Peyer's patch (tissue), 4 donors: ENCODE results near the gene ZNF775. TPM values are rescaled to one million over a fixed set of nuclear protein-coding genes. Genes with fewer than 3 reads are reported as not detected.

Source experiments
- DNase-seq, 3 donors: peaks; one replicate each; pipeline ENCODE4 v3.0.0-alpha.2; 2017 to 2019
- H3K27ac ChIP-seq, 4 donors: fragments of 200-600 bp; sonication (generic); one replicate each; pipeline ENCODE4 v1.5.1; 2016 to 2019
- H3K27me3 ChIP-seq, 2 donors: fragments of 200-600 bp; sonication (generic); one replicate each; pipeline ENCODE4 v1.5.1; 2019
- H3K36me3 ChIP-seq, 3 donors: fragments of 200-600 bp; sonication (generic); one replicate each; pipeline ENCODE4 v1.5.1; 2016 to 2019
- H3K4me1 ChIP-seq, 4 donors: fragments of 200-600 bp; sonication (generic); one replicate each; pipeline ENCODE4 v1.5.1; 2016 to 2019
- H3K4me3 ChIP-seq, 4 donors: fragments of 200-600 bp; sonication (generic); 1 replicate in 3 of 4; 2 replicates in 1 of 4; pipeline ENCODE4 v1.5.1; 2016 to 2019; ENCODE audit warnings: mild to moderate bottlenecking in 1 of 4
- H3K9me3 ChIP-seq, 4 donors: fragments of 200-600 bp; sonication (generic); one replicate each; pipeline ENCODE4 v1.5.1; 2016 to 2019; ENCODE audit warnings: mild to moderate bottlenecking in 1 of 4
- CTCF ChIP-seq, 6 experiments: fragments of 450-650 bp in 4 of 6; fragments of 200-600 bp in 2 of 6; sonication (generic) in 1 of 6; IDR thresholded peaks; one replicate each; pipeline ENCODE4 v1.5.1; 2017 to 2019; ENCODE audit warnings: antibody characterized with exemption in 6 of 6, mild to moderate bottlenecking in 3 of 6, moderate library complexity in 1 of 6
- POLR2A ChIP-seq, 2 donors: fragments of 450-650 bp; IDR thresholded peaks; one replicate each; pipeline ENCODE4 v1.5.1; 2017; ENCODE audit warnings: antibody characterized with exemption in 2 of 2, mild to moderate bottlenecking in 2 of 2, moderate library complexity in 2 of 2
- total RNA-seq, 4 donors: library from RNA; depleted of rRNA; stranded (reverse); fragments of >200 nt; gene quantifications; one replicate each; pipeline ENCODE4 v1.1.0, GENCODE V29; 2016

ZNF775 gene
- total RNA-seq, 4 donors from 2014 or later: 1.7 to 2.8 (median 2.5) TPM

GRCh38 chr7:150413640-150414081, 34.5 kb downstream of the ZNF775 start:
- TF ChIP-seq CTCF (IDR thresholded peaks at IDR 0.05) (no peak), POLR2A (IDR thresholded peaks at IDR 0.05) (no peak)
- no peak for DNase-seq
- Histone ChIP-seq H3K9me3 (no peaks in the 10 kb centered on the region), H3K36me3 (peaks cover 0 to 5% (median 0%) of the 10 kb centered on the region in 3 donors), H3K27ac (no peak overlapping the region), H3K4me1 (peaks cover 0 to 2% (median 0%) of the 10 kb centered on the region in 4 donors), H3K4me3 (no peak overlapping the region), H3K27me3 (no peaks in the 10 kb centered on the region)

GRCh38 chr7:150415161-150416153, 36.3 kb downstream of the ZNF775 start:
- H3K36me3 ChIP-seq: no peaks in the 10 kb centered on the region
- TF ChIP-seq POLR2A (IDR thresholded peaks at IDR 0.05) (no peak), CTCF (IDR thresholded peaks at IDR 0.05) (no peak)
- no peaks in the 10 kb centered on the region for H3K27me3 ChIP-seq
- peak in 1 of 3 donors; percentile 3 for DNase-seq
- H3K4me1 ChIP-seq: no peaks in the 10 kb centered on the region
- no peaks in the 10 kb centered on the region for H3K9me3 ChIP-seq
- no peak overlapping the region for H3K4me3 ChIP-seq
- H3K27ac ChIP-seq: no peak overlapping the region

GRCh38 chr7:150417239-150417638, 38.1 kb downstream of the ZNF775 start:
- Histone ChIP-seq H3K27me3 (no peaks in the 10 kb centered on the region), H3K4me3 (no peak overlapping the region), H3K27ac (no peak overlapping the region), H3K9me3 (no peaks in the 10 kb centered on the region), H3K4me1 (peaks cover 0 to 3% (median 0%) of the 10 kb centered on the region in 4 donors), H3K36me3 (no peaks in the 10 kb centered on the region)
- TF ChIP-seq CTCF (IDR thresholded peaks at IDR 0.05): no peak
- no peak for TF ChIP-seq POLR2A (IDR thresholded peaks at IDR 0.05)
- DNase-seq: peak in 1 of 3 donors; percentile 41

- TF ChIP-seq POLR2A (IDR thresholded peaks at IDR 0.05): no peak
- no peak for TF ChIP-seq CTCF (IDR thresholded peaks at IDR 0.05)
- Histone ChIP-seq H3K27me3 (no peaks in the 10 kb centered on the region), H3K36me3 (no peaks in the 10 kb centered on the region), H3K27ac (no peak overlapping the region), H3K4me3 (no peak overlapping the region), H3K4me1 (peaks cover 0 to 3% (median 0%) of the 10 kb centered on the region in 4 donors), H3K9me3 (no peaks in the 10 kb centered on the region)
- DNase-seq: peak in 1 of 3 donors; percentile 10
Measured at GRCh38 chr7:150417863-150418262, 38.7 kb downstream of the ZNF775 start.

- no peaks in the 10 kb centered on the region for H3K27me3 ChIP-seq
- H3K27ac ChIP-seq: no peak overlapping the region
- TF ChIP-seq POLR2A (IDR thresholded peaks at IDR 0.05) (no peak), CTCF (IDR thresholded peaks at IDR 0.05) (no peak)
- DNase-seq: peak in 1 of 3 donors; percentile 19
- H3K4me1 ChIP-seq: peaks cover 0 to 3% (median 0%) of the 10 kb centered on the region in 4 donors
- no peaks in the 10 kb centered on the region for H3K36me3 ChIP-seq
- H3K4me3 ChIP-seq: no peak overlapping the region
- H3K9me3 ChIP-seq: no peaks in the 10 kb centered on the region
Measured at GRCh38 chr7:150420242-150420641, 41.1 kb downstream of the ZNF775 start.
